Measurements from ENCODE around the gene RNASE1. TPM values are rescaled to one million over a fixed set of nuclear protein-coding genes. Genes with fewer than 3 reads are reported as not detected.

Gene RNASE1
- total RNA-seq, 1 experiment from 2014 or later: 6.2 TPM

- Mint-ChIP-seq H3K27ac (peak overlapping the region; percentile 4; the same call in 1 of the 2 replicates), H3K36me3 (no peaks in the 10 kb centered on the region), H3K27me3 (ENCODE audit: low read depth) (no peaks in the 10 kb centered on the region; the same call in 1 of the 2 replicates), H3K4me1 (peaks cover 20% of the 10 kb centered on the region), H3K4me3 (no peak overlapping the region), H3K9me3 (no peaks in the 10 kb centered on the region)
- ChIA-PET POLR2A (no interaction called here), CTCF (interaction anchor here (1.3 to 2.9 kb wide), 5 partner anchors 9 to 161 kb away, joined by 4 to 13 read pairs (median 6); no protein-coding TSS in a partner anchor)
- ATAC-seq: no peak
- DNase-seq (ENCODE audit: low spot score): no peak
- TF ChIP-seq IRF1 (CRISPR knock-in tag; IDR thresholded peaks at IDR 0.05) (no peak), ZBTB43 (CRISPR knock-in tag; IDR thresholded peaks at IDR 0.05) (no peak), RORB (CRISPR knock-in tag; IDR thresholded peaks at IDR 0.05) (no peak), ZNF425 (CRISPR knock-in tag; conservative IDR thresholded peaks at IDR 0.05) (no peak), CREM (CRISPR knock-in tag; IDR thresholded peaks at IDR 0.05) (no peak), ZNF512 (CRISPR knock-in tag; IDR thresholded peaks at IDR 0.05; ENCODE audit: borderline replicate concordance) (no peak), ZNF263 (CRISPR knock-in tag; IDR thresholded peaks at IDR 0.05; ENCODE audit: low read depth) (no peak), ESRRA (CRISPR knock-in tag; IDR thresholded peaks at IDR 0.05; ENCODE audit: borderline replicate concordance) (no peak), NFATC4 (CRISPR knock-in tag; IDR thresholded peaks at IDR 0.05) (no peak), HMGA2 (CRISPR knock-in tag; IDR thresholded peaks at IDR 0.05) (no peak), ZNF232 (CRISPR knock-in tag; IDR thresholded peaks at IDR 0.05) (no peak), FOXK1 (CRISPR knock-in tag; IDR thresholded peaks at IDR 0.05) (no peak), JAZF1 (CRISPR knock-in tag; IDR thresholded peaks at IDR 0.05) (no peak), GTF2I (CRISPR knock-in tag; conservative IDR thresholded peaks at IDR 0.05) (no peak), PRDM15 (CRISPR knock-in tag; IDR thresholded peaks at IDR 0.05) (no peak)
Measured at GRCh38 chr14:20809917-20810316, 7.3 kb upstream of the RNASE1 start.

GRCh38 chr14:20808162-20808483 lies 5.5 kb upstream of the RNASE1 start:
- H3K27ac Mint-ChIP-seq: no peak overlapping the region
- POLR2A ChIA-PET: no interaction called here
- no peaks in the 10 kb centered on the region; the same call in 1 of the 2 replicates for H3K27me3 Mint-ChIP-seq (ENCODE audit: low read depth)
- DNase-seq (ENCODE audit: low spot score) (no peak), ATAC-seq (no peak)
- H3K4me3 Mint-ChIP-seq: no peak overlapping the region
- TF ChIP-seq ZNF121 (CRISPR knock-in tag; IDR thresholded peaks at IDR 0.05): no peak
- no peak for TF ChIP-seq ERG (CRISPR knock-in tag; IDR thresholded peaks at IDR 0.05)
- TF ChIP-seq ESRRA (CRISPR knock-in tag; IDR thresholded peaks at IDR 0.05; ENCODE audit: borderline replicate concordance): no peak
- H3K4me1 Mint-ChIP-seq: peaks cover 34% of the 10 kb centered on the region
- no peaks in the 10 kb centered on the region for H3K36me3 Mint-ChIP-seq
- CTCF ChIA-PET: interaction anchor here (0.7 to 2.4 kb wide), 3 partner anchors 11 to 49 kb away, joined by 3 to 8 read pairs (median 4); no protein-coding TSS in a partner anchor
- H3K9me3 Mint-ChIP-seq: no peaks in the 10 kb centered on the region

All from WTC11 (cell line).